Memory B cell (primary cell): ENCODE results near the gene BMP2.

Source experiments
- ATAC-seq: fragments of 150-1000 bp; cut with Tn5 transposase; 2 replicates; pipeline ENCODE4 v1.10.0; 2021; ENCODE audit warnings: low read depth, mild to moderate bottlenecking, moderate library complexity
- DNase-seq, 2 donors: peaks; one replicate each; pipeline ENCODE4 v3.0.0; 2022; ENCODE audit warnings: low spot score in 2 of 2
- H3K27ac Mint-ChIP-seq: one replicate; pipeline ENCODE4 v1.8.0; 2022; ENCODE audit warnings: mild to moderate bottlenecking, moderate library complexity, mixed read lengths
- H3K27me3 Mint-ChIP-seq: one replicate; pipeline ENCODE4 v1.8.0; 2022; ENCODE audit warnings: mixed read lengths
- H3K36me3 Mint-ChIP-seq: one replicate; pipeline ENCODE4 v1.8.0; 2022; ENCODE audit warnings: mild to moderate bottlenecking, mixed read lengths
- H3K4me1 Mint-ChIP-seq: one replicate; pipeline ENCODE4 v1.8.0; 2022; ENCODE audit warnings: mixed read lengths
- H3K4me3 Mint-ChIP-seq: one replicate; pipeline ENCODE4 v1.8.0; 2022; ENCODE audit warnings: mild to moderate bottlenecking, moderate library complexity, mixed read lengths
- H3K9me3 Mint-ChIP-seq: one replicate; pipeline ENCODE4 v1.8.0; 2022; ENCODE audit warnings: mixed read lengths

BMP2 gene

GRCh38 chr20:6746901-6747609, 20.4 kb upstream of the BMP2 start:
- H3K4me1 Mint-ChIP-seq, result no peaks in the 10 kb centered on the region
- no peak overlapping the region for H3K27ac Mint-ChIP-seq
- no peak overlapping the region for H3K4me3 Mint-ChIP-seq
- no peaks in the 10 kb centered on the region for H3K36me3 Mint-ChIP-seq
- peaks cover 2% of the 10 kb centered on the region for H3K9me3 Mint-ChIP-seq
- DNase-seq, result no peak
- no peaks in the 10 kb centered on the region for H3K27me3 Mint-ChIP-seq
- ATAC-seq, result no peak

GRCh38 chr20:6750438-6750837, 17.0 kb upstream of the BMP2 start:
- no peak for ATAC-seq
- peaks cover 7% of the 10 kb centered on the region for H3K9me3 Mint-ChIP-seq
- H3K27me3 Mint-ChIP-seq, result no peaks in the 10 kb centered on the region
- H3K4me1 Mint-ChIP-seq, result no peaks in the 10 kb centered on the region
- DNase-seq, result no peak
- no peak overlapping the region for H3K27ac Mint-ChIP-seq
- H3K4me3 Mint-ChIP-seq, result no peak overlapping the region
- H3K36me3 Mint-ChIP-seq, result no peaks in the 10 kb centered on the region

- no peak overlapping the region for H3K27ac Mint-ChIP-seq
- DNase-seq (no peak), ATAC-seq (no peak)
- H3K36me3 Mint-ChIP-seq, result no peaks in the 10 kb centered on the region
- H3K27me3 Mint-ChIP-seq, result no peaks in the 10 kb centered on the region
- H3K9me3 Mint-ChIP-seq, result peaks cover 6% of the 10 kb centered on the region
- H3K4me1 Mint-ChIP-seq, result no peaks in the 10 kb centered on the region
- no peak overlapping the region for H3K4me3 Mint-ChIP-seq
These were observed 10.5 kb upstream of the BMP2 start for GRCh38 chr20:6756693-6757595.

GRCh38 chr20:6764619-6765018, 2.9 kb upstream of the BMP2 start:
- DNase-seq (no peak), ATAC-seq (no peak)
- H3K27ac Mint-ChIP-seq, result no peak overlapping the region
- H3K9me3 Mint-ChIP-seq, result no peaks in the 10 kb centered on the region
- peaks cover 9% of the 10 kb centered on the region for H3K27me3 Mint-ChIP-seq
- no peak overlapping the region for H3K4me3 Mint-ChIP-seq
- H3K4me1 Mint-ChIP-seq, result peaks cover 4% of the 10 kb centered on the region
- no peaks in the 10 kb centered on the region for H3K36me3 Mint-ChIP-seq

- no peak overlapping the region for H3K4me3 Mint-ChIP-seq
- no peaks in the 10 kb centered on the region for H3K9me3 Mint-ChIP-seq
- ATAC-seq (no peak), DNase-seq (no peak)
- peaks cover 4% of the 10 kb centered on the region for H3K4me1 Mint-ChIP-seq
- H3K27ac Mint-ChIP-seq, result no peak overlapping the region
- no peaks in the 10 kb centered on the region for H3K36me3 Mint-ChIP-seq
- peaks cover 12% of the 10 kb centered on the region for H3K27me3 Mint-ChIP-seq
These were observed 1.9 kb upstream of the BMP2 start for GRCh38 chr20:6765469-6766058.

- Mint-ChIP-seq H3K9me3 (no peaks in the 10 kb centered on the region), H3K4me3 (no peak overlapping the region), H3K27ac (no peak overlapping the region), H3K36me3 (no peaks in the 10 kb centered on the region), H3K27me3 (peaks cover 13% of the 10 kb centered on the region), H3K4me1 (peaks cover 4% of the 10 kb centered on the region)
- no peak for ATAC-seq
- no peak for DNase-seq
These were observed 1.1 kb upstream of the BMP2 start for GRCh38 chr20:6766433-6766832.

GRCh38 chr20:6767126-6767535, 355 bp upstream of the BMP2 start:
- Mint-ChIP-seq H3K27me3 (peaks cover 13% of the 10 kb centered on the region), H3K4me1 (peaks cover 4% of the 10 kb centered on the region), H3K27ac (no peak overlapping the region), H3K36me3 (no peaks in the 10 kb centered on the region), H3K4me3 (no peak overlapping the region), H3K9me3 (no peaks in the 10 kb centered on the region)
- ATAC-seq, result no peak
- no peak for DNase-seq

GRCh38 chr20:6768228-6769140, 998 bp downstream of the BMP2 start:
- Mint-ChIP-seq H3K9me3 (no peaks in the 10 kb centered on the region), H3K36me3 (no peaks in the 10 kb centered on the region), H3K4me1 (peaks cover 4% of the 10 kb centered on the region), H3K27ac (no peak overlapping the region), H3K4me3 (peak overlapping the region; percentile 17), H3K27me3 (peaks cover 13% of the 10 kb centered on the region)
- ATAC-seq (no peak), DNase-seq (no peak)

GRCh38 chr20:6769903-6770785, 2.7 kb downstream of the BMP2 start:
- Mint-ChIP-seq H3K27me3 (peaks cover 11% of the 10 kb centered on the region), H3K4me3 (no peak overlapping the region), H3K9me3 (no peaks in the 10 kb centered on the region), H3K36me3 (no peaks in the 10 kb centered on the region), H3K27ac (no peak overlapping the region), H3K4me1 (peaks cover 4% of the 10 kb centered on the region)
- no peak for ATAC-seq
- no peak for DNase-seq

- H3K27me3 Mint-ChIP-seq, result peaks cover 11% of the 10 kb centered on the region
- no peaks in the 10 kb centered on the region for H3K36me3 Mint-ChIP-seq
- no peak overlapping the region for H3K27ac Mint-ChIP-seq
- peaks cover 4% of the 10 kb centered on the region for H3K4me1 Mint-ChIP-seq
- no peak for ATAC-seq
- H3K9me3 Mint-ChIP-seq, result no peaks in the 10 kb centered on the region
- no peak for DNase-seq
- H3K4me3 Mint-ChIP-seq, result no peak overlapping the region
These were observed 3.3 kb downstream of the BMP2 start for GRCh38 chr20:6770786-6771100.

- Mint-ChIP-seq H3K9me3 (no peaks in the 10 kb centered on the region), H3K4me1 (no peaks in the 10 kb centered on the region), H3K36me3 (no peaks in the 10 kb centered on the region), H3K4me3 (no peak overlapping the region), H3K27ac (no peak overlapping the region), H3K27me3 (no peaks in the 10 kb centered on the region)
- ATAC-seq (no peak), DNase-seq (no peak)
These were observed 13.1 kb downstream of the BMP2 start for GRCh38 chr20:6780433-6781190.

GRCh38 chr20:6783752-6784151, 16.3 kb downstream of the BMP2 start:
- ATAC-seq, result no peak
- Mint-ChIP-seq H3K9me3 (peaks cover 3% of the 10 kb centered on the region), H3K27ac (no peak overlapping the region), H3K36me3 (no peaks in the 10 kb centered on the region), H3K4me3 (no peak overlapping the region), H3K4me1 (no peaks in the 10 kb centered on the region), H3K27me3 (no peaks in the 10 kb centered on the region)
- DNase-seq, result no peak
